Stimulated activated CD4-positive, alpha-beta T cell treated with anti-CD3 and anti-CD28 coated beads, Interleukin-1b, Interleukin-23, amount 100 ng/mL, for 4 hours (primary cell): Measurements from ENCODE around the gene AHR.

ENCODE experiments used
- DNase-seq, 2 donors: peaks; one replicate each; pipeline ENCODE4 v3.0.0-alpha.2; 2020; ENCODE audit warnings: low read depth in 2 of 2

Gene AHR

GRCh38 chr7:17304926-17305325 is 6.5 kb downstream of the AHR start:
- DNase-seq: peak in 1 of 2 donors; percentile 31

DNA sequence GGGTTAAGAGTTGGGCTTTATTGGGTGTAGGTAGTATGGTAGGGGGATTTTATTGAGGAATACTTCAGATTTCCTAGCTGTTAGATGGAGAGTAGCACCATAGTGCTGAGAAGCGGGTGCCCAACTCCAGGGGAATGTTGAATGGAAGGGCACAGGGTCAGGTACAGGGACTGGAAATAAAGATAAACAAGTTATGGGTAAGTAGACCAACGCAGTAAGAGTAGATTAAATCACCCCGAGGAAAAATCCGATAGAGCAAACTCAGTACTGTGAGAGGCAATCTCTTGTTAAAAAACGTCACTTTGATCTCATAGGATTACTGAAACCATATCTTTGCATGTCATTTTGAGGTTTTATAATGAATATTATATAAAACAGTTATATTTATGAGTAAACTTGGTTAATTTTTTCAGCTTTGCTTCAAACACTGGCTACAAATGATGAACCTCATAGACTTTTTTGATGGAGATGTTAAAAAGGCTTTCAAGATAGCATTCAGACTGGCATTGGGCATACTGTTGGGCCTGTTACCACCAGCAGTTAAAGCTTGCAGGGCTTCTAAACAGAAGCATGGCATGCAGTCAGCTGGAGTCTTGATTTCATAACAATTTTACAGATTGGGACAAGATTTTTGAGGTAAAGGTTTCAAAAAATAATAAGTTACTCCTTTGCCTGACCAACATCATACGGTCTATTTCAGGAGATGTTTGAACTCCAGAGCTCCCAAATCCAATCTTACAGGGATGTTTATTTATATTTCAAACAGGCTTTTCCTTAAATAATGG is 7.1 kb downstream of the AHR start:
- no peak for DNase-seq

- DNase-seq: no peak
Observed at GRCh38 chr7:17307000-17307399, 8.5 kb downstream of the AHR start.

DNA sequence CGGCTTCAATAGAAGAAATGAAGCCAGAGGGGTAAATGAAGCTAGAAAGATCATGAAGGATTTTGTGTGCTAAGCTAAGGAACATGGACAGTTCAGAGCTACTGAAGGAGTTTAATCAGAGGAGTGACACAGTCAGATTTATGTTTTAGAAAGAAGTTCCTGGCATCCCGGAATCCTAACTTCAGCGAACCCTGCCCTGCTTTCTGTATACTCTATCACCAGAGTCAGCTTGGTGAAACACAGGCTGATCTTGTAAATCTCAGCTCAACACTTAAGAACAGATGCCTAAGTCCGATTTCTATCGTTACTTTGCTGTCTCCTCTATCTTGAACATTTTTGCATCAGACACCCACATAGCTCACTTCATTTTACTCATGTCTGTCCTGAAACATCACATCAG is 9.1 kb downstream of the AHR start:
- no peak for DNase-seq

GRCh38 chr7:17307969-17308648 is 9.7 kb downstream of the AHR start:
- no peak for DNase-seq

DNA sequence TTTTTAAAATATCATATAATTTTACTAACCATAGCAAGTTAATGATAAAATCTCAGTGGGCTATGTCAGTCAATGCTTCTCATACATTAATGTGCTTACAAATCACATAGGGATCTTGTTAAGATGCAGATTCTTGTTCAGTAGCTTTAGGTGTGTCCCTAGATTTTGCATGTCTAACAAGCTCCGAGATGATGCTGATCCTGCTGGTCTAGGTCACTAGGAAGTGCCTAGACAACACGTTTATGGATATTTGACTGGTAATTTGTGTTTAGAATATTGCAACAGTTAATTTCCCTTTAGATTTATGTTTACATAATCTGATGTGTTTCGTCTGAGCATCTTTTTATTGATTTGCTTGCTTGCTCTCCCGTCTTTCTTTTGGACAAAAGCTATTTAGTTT is 12.7 kb downstream of the AHR start:
- DNase-seq: no peak

GRCh38 chr7:17311952-17312351 is 13.5 kb downstream of the AHR start:
- DNase-seq: no peak

DNA sequence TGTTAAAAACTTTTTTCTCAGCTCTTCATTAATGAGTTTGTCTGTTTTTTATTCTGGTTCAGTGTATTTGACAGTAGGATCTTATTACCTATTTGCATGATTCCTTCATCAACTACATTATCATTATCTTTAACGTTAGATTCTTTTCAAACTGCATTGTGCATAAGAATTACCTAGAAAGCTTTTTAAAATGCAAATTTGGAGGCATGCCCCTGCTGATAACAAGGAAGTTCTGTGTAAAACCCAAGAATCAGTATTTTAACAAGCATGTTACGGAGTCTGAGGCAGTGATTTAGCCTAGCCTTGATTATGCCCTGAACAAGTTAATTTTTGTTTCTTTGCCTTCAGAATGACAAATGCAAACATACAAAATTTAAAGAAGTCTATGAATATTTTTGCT is 14.2 kb downstream of the AHR start:
- DNase-seq: no peak

- no peak for DNase-seq
Observed at GRCh38 chr7:17313194-17313593, 14.7 kb downstream of the AHR start.

DNA sequence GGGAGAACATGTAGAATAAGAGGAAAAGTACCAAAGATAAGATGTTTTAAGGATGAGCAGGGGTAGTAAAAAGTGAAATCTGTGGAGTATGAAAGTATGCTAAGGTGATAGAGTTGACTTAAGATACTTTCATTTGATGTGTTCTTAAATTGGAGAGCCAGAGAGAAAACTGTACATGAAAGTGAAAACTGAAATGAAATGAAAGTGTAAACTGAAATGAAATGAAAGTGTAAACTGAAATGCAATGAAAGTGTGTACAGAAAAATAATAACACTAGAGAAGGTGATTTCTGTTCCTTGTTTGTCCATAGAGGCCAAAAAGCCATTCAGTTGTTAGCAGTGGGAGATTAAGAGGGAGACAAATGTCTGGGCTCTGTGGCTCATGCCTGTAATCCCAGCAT is 17.5 kb downstream of the AHR start:
- DNase-seq: no peak

GRCh38 chr7:17318146-17318545 is 19.7 kb downstream of the AHR start:
- DNase-seq: no peak

- no peak for DNase-seq
Observed at GRCh38 chr7:17319164-17320101, 21.0 kb downstream of the AHR start.

DNA sequence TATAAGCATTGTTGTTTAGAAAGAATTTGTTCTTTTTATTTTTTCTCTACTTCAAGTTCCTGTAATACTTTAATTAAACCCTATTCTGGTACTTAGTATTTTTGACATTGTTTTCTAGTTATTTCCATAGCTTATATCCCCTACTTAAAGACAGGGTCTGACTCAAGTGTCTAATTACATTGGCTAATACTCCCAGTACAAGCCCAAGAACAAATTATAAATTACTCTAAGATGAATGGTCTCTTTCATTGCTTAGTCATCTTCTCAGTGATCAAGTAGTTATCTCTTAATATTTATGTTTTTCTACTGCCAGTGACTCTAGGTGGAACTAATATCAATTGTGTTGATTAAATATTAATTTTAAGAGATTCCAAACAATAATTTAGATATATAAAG is 21.6 kb downstream of the AHR start:
- DNase-seq: no peak

DNA sequence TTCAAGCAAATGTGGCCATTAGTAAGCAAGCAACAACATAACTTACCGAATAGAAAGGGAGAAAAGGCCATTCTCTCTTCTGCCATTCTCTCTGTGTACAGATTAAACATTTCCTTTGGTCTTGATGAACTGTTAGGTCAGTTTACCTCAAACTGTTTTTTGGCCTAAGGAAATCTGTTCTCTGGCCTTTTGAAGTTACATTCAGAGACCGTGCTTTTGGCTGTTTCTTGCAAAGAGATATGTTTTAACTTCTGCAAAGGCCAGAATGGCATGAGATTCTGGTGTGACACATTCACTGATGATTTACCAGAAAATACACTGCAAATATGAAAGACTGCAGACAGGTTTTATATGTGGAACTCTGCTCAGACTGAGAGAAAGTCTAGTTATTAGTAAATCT is 22.2 kb downstream of the AHR start:
- no peak for DNase-seq

DNA sequence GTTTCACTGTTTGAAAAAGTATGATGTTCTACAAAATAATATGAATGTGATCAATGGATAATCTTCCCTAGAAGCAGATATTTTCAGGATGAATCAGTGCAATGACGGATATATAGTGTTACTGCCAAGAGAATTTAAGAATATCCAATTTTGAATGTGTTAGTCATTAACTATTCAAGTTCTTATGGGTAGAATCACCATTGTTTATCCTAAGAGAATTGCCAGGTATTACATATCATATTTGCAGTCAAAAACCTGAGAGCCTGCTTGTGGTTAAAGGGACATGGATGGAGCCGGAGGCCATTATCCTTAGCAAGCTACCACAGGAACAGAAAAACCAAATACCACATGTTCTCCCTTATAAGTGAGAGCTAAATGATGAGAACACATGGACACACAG is 26.9 kb downstream of the AHR start:
- DNase-seq: no peak

- no peak for DNase-seq
Observed at GRCh38 chr7:17326378-17326777, 27.9 kb downstream of the AHR start.

- DNase-seq: no peak
Observed at GRCh38 chr7:17328641-17329040, 30.2 kb downstream of the AHR start.

DNA sequence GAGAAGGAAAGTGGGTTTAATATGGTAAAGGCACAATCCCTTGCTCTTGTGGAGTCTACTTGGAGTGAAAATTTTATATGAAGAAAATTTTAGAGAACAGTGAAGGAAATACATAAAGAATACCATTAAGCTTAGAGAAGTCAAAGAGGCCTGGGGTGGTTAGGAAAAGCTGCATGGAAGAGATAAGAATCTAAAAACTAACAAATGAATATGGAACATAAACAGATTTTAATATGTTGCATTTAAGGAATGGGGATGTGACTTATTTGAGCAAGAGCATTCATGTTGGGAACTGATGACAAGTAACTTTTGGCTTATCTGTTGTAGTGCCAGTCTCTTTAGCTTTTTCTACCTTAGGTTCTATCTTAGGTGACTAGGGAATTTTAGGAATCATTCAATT is 31.0 kb downstream of the AHR start:
- no peak for DNase-seq

GRCh38 chr7:17331891-17332501 is 33.5 kb downstream of the AHR start:
- DNase-seq: no peak

DNA sequence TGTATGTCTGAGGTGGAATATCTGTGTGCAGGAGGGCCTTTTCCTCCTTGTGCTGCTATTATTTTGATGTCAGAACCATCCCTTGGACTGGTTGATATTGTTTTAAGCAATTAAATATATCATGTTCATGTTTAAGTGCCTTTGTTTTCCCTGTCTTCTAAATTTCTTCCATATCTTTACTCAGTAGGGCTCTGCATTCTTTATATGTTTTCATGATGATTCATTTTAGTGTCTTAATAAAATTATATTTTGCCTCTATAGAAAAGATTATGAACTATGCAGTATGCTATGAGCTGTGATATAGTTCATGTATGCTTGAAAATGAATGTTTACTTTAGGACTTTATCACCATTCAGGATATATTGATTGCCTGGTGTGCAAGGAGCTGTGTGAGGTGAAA is 34.8 kb downstream of the AHR start:
- no peak for DNase-seq

DNA sequence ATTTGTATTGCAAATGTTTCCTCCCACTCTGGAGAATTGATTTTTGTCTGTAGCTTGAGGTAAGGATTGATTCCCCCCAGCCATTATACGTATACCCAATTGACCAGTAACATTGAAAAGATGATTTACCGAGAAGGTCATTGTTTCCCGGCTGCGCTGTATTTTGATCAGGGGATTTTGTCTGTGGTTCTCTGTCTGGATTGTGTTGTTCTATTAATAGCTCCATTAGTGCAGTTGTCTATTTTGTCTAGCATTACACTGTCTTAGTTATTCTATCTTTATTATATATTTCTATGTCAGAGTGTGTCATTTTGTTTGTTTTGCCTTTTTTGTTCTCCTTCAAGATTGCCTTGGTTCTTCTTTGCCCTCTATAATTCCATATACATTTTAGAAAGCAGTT is 37.7 kb downstream of the AHR start:
- DNase-seq: no peak

DNA sequence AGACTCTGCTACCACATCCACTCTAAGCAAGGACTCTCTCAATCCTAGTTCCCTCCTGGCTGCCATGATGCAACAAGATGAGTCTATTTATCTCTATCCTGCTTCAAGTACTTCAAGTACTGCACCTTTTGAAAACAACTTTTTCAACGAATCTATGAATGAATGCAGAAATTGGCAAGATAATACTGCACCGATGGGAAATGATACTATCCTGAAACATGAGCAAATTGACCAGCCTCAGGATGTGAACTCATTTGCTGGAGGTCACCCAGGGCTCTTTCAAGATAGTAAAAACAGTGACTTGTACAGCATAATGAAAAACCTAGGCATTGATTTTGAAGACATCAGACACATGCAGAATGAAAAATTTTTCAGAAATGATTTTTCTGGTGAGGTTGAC is 40.7 kb downstream of the AHR start:
- no peak for DNase-seq
